NCI-H460 (cell line): ENCODE results near the gene EMD. TPM values are rescaled to one million over a fixed set of nuclear protein-coding genes. Genes with fewer than 3 reads are reported as not detected.
"Not testable (repeated sequence)": the region's sequence is repeated elsewhere in the genome, so short reads cannot be mapped to it uniquely, and the experiment has no call there.

ENCODE experiments used
- DNase-seq: peaks from one replicate; pipeline ENCODE4 v3.0.0-alpha.2; 2016; ENCODE audit warnings: low read depth; ENCODE audit errors: extremely low read depth
- total RNA-seq: library from RNA; depleted of rRNA; stranded (reverse); fragments of >200 nt; shearing (Covaris generic); gene quantifications from 2 replicates; pipeline ENCODE4 v1.2.3, GENCODE V29; 2014

EMD gene
- total RNA-seq, 1 experiment from 2014 or later, result 85.8 TPM

DNA sequence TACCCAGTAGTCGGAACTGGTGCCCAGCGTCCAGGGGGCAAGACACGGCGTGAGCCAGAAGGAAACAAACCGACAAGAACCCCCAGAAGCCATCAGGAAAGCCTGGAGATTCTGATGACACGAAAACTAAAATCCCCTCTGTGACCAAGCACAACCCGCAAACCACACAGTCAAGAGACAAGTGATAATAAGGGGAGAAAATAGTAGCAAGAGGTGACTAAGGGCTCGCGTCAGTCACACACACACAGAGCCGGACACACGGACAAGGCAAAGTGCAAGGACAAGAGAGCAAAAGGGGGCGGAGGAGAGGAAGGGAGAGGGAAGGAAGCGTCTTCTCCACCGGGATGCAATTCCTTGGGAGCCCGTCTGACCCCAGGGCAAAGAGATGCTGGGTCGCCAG is 9.6 kb downstream of the EMD start:
- not testable (repeated sequence) for DNase-seq

- DNase-seq, result not testable (repeated sequence)
These were observed 11.0 kb downstream of the EMD start for GRCh38 chrX:154389812-154390747.

GRCh38 chrX:154396363-154396762 is 17.3 kb downstream of the EMD start:
- not testable (repeated sequence) for DNase-seq

GRCh38 chrX:154396973-154397887 is 18.1 kb downstream of the EMD start:
- peak; percentile 72 for DNase-seq

DNA sequence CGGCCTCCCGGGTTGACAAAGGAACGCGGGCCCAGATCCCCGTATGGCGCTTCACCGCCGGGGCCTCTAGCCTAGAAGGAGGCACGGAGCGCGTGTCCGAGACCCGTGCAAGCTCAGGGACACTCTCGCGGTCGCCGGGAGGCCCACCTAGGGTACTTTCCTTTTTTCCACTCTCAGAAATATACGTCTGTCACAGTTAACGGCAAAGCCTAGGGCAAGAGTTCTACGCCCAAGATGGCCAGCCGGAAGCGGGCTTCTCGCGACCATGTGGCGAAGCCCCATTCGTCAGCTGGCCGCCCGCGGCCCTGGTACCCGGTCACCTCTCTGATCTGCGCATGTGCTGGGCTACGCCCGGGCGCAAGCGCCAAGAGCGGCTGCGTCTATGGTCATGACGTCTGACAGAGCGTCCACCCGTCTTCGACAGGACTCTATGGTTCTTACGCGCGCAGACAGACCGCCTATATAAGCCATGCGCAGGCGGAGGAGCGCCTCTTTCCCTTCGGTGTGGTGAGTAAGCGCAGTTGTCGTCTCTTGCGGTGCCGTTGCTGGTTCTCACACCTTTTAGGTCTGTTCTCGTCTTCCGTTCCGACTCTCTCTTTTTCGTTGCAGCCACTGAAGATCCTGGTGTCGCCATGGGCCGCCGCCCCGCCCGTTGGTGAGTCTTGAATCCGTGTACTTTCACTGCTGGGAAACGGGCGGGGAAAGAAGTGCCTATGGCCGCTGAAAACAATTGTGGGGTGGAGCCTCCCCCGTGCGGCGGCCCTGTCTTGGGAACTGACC is 19.0 kb downstream of the EMD start, which contains the start of gene RPL10:
RPL10 (plus strand) TSS at position 490 of the 780 bp plus-strand sequence; CDS start at position 633, 143 bp downstream.
- peak; percentile 97 for DNase-seq

DNA sequence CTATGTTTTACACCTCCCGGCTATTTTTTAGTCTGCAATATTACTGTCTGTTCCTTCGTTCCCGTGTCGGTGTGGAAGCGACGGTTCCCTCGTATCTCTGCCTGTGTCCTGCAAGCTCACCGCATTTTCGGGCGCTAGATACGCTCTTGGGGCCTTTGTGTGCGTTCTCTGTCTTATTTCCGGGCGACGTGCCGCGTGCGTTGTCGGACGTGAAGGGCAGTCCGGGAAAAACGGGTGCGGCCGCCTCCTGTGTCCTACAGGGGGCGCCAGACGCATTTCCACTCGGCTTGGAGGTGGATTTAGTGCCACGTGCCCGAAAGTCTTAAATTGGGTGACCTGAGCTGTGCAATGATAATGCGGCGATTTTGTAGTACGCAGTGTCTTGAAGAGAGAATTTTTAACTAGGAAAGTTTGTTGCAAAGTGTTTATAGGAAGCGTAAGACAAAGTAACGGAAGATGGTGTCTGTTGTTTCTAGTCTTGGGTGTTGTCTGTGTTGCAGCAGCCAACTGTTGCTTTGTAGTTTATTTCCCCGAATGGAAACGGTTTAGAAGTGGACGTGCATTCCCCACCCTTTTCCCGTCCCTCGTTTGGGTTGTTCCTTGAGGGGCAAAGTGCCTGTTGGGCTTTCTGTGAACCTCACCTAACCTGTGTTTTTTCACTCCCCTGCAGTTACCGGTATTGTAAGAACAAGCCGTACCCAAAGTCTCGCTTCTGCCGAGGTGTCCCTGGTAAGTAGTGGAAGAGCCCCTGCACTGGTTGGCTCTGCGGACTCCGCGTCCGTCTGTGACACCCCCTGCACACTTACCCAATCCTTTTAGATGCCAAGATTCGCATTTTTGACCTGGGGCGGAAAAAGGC is 19.8 kb downstream of the EMD start:
- peak; percentile 72 for DNase-seq

- DNase-seq, result no peak
These were observed 20.7 kb downstream of the EMD start for GRCh38 chrX:154399527-154400368.

- DNase-seq, result not testable (repeated sequence)
These were observed 21.3 kb downstream of the EMD start for GRCh38 chrX:154400369-154400817.

- peak; percentile 49 for DNase-seq
These were observed 22.1 kb downstream of the EMD start for GRCh38 chrX:154401045-154401799.

DNA sequence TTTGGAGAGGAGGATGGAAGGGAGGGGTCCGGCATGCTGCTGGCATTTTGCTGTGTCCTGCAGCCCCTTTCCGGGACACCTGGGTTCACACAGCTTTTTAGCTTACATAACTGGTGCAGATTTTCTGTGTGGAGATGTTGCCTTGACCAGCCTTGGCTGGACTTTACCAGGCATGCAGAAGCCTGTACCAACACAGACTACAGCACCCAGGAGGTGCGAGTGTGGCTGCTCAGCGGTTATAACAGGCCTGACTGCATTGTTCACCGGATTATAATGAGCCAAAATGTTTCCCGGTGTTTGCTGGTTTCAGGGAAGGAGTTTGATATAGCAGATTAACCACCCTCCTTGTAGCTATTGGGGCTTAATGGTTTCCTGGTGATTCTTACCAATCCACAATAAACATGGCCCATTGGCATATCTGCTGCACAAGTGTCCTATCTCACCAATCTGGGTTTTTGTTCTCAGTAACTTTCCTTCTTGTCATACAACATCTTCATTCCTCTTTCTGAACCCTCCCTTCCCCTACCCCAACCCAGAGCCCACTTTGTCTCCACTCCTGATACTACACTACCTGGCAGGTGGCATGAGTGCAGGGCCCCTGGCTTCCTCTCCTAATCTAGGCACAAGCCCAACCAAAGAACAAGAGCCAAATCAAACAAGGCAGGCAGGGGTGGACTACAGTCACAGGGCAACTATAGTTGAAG is 23.0 kb downstream of the EMD start:
- no peak for DNase-seq

DNA sequence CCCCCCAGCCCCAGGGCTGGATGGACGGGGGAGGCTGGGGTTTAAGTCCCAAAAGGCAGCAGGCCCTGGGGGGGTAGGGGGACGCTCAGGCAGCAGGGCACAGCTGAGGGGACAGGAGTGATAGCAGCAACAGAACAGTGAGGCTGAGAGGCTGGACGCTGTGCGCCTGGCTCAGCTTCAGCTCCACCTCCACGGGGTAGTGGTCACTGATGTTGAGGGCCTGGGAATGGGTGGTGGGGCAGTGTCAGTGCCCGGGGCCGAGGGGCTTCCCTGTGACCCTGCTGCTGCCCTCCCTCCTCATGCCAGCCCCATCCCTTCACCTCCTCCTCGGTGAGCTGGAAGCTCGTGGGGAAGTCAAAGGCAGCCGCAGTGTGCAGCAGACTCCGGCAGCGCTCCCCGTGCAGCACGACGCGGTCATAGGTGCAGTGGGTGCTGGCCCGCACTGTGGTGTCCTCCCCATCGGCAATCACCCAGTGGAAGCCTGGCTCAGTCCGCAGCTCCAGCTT is 23.6 kb downstream of the EMD start:
- DNase-seq, result no peak

- no peak for DNase-seq
These were observed 24.1 kb downstream of the EMD start for GRCh38 chrX:154403192-154403591.

DNA sequence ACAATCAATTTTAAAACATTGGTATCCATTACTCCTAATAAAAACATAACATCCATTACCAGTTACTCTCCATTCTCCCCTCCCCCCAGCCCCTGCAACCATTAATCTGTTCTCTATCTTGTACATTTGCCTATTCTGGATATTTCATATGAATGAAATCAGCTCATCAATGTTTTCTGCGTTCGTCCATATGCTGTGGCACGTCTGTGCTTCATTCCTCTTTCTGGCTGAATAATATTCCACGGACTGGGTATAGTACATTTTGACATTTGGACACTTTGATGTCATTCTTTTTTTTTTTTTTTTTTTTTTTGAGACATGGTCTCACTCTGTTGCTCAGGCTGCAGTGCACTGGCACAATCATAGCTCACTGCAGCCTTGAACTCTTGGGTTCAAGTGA is 24.8 kb downstream of the EMD start:
- DNase-seq, result no peak

DNA sequence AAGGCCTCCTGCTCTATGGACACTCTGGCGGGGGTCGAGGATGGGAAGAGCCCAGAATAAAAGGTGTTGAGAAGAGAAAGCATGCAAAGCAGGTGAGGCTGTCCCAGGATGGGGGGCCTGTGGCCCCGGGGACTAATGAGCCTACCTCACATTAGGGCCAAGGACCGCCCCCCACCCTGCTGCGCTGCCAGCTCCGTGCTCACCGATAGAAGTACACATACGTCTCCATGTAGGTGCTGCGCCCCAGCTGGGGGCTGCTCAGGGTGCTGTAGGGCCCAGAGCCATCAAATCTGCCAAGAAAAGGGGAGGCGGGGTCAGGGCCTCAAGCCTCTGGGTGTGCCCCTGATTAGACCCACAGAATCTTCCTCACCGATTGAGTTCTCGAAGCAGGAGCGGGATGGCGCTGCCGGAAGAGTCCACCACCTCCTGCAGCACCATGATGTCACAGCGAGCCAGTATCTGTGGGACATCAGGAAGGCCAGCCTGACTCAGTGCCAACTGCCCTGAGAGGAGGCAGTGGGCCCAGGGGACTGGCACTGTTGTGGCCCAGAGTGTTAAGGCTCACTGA is 25.6 kb downstream of the EMD start:
- DNase-seq, result no peak

- DNase-seq, result no peak
These were observed 29.6 kb downstream of the EMD start for GRCh38 chrX:154408659-154409221.

GRCh38 chrX:154409222-154409871 is 30.3 kb downstream of the EMD start, which contains the start of gene DNASE1L1:
DNASE1L1 (minus strand) TSS chrX:154409254; CDS start chrX:154405568, 3,686 bp downstream.
- peak; percentile 84 for DNase-seq
